Adrenal gland (tissue), 12 donors: ENCODE data around the gene NTPCR. TPM values are rescaled to one million over a fixed set of nuclear protein-coding genes. Genes with fewer than 3 reads are reported as not detected.
A peak's percentile ranks its signal among the peaks of the same experiment; 100 is the strongest.

Experiments
- DNase-seq, 7 donors: peaks; one replicate each; pipeline ENCODE4 v3.0.0-alpha.2; 2019 to 2020
- H3K27ac ChIP-seq, 5 donors: fragments of 200-600 bp; sonication (generic) in 4 of 5; 1 replicate in 3 of 5; 2 replicates in 2 of 5; pipeline versions ENCODE4 v1.5.1 to v1.8.0; 2016 to 2020; ENCODE audit warnings: mild to moderate bottlenecking in 1 of 5
- H3K27me3 ChIP-seq: fragments of 200-600 bp; 2 replicates; pipeline ENCODE4 v1.8.0; 2021
- H3K36me3 ChIP-seq, 2 donors: fragments of 200-600 bp; replicated peaks in 1 of 2; 1 replicate in 1 of 2; 2 replicates in 1 of 2; pipeline versions ENCODE4 v1.5.1 to v1.8.0; 2018 to 2022
- H3K4me1 ChIP-seq, 2 donors: fragments of 200-600 bp; replicated peaks in 1 of 2; 1 replicate in 1 of 2; 2 replicates in 1 of 2; pipeline versions ENCODE4 v1.5.1 to v1.8.0; 2018 to 2021
- H3K4me3 ChIP-seq, 4 donors: fragments of 200-600 bp; sonication (generic) in 3 of 4; one replicate each; pipeline ENCODE4 v1.5.1; 2016 to 2018
- H3K9me3 ChIP-seq, 3 donors: fragments of 200-600 bp; sonication (generic) in 1 of 3; replicated peaks in 1 of 3; 1 replicate in 2 of 3; 2 replicates in 1 of 3; pipeline versions ENCODE4 v1.5.1 to v1.8.0; 2016 to 2021
- POLR2A ChIP-seq, 2 donors: fragments of 450-650 bp; IDR thresholded peaks; one replicate each; pipeline ENCODE4 v1.6.1; 2017; ENCODE audit warnings: antibody characterized with exemption in 2 of 2, mild to moderate bottlenecking in 2 of 2, moderate library complexity in 1 of 2
- WGBS, 4 donors: extraction: QIAGEN DNeasy Blood & Tissue Kit in 2 of 4; methylation state at CpG; one replicate each; pipeline versions ENCODE4 v1.1.5 to v1.1.7; 2013 to 2017; 5-methylcytosine and 5-hydroxymethylcytosine counted together
- intact Hi-C, 2 donors: fragments of 100-400 bp; cut with DNase I; formaldehyde crosslinking; loops; one replicate each; pipeline versions ENCODE4 v1.14.1 to v1.15.0; 2022 to 2023
- polyA plus RNA-seq, 3 donors: library from polyadenylated mRNA; stranded (reverse); fragments of 200-250 nt in 2 of 3; fragments of 350-450 nt in 1 of 3; fragmentation: Illumina TruSeq in 1 of 3; extraction: RNeasy Lipid Tissue Mini Kit (QIAGEN cat#74804) in 1 of 3; gene quantifications; one replicate each; pipeline ENCODE4 v1.2.3, GENCODE V29; 2013 to 2014
- total RNA-seq, 9 donors: library from RNA; depleted of rRNA in 4 of 9; stranded (reverse); fragments of >200 nt in 4 of 9; fragments of 120-200 nt in 1 of 9; fragmentation: NEBNext Ultra II Directional in 1 of 9; extraction: Animal tissue kit (Norgen Biotek cat#: 25700) in 1 of 9; gene quantifications; one replicate each; pipeline versions ENCODE4 v1.1.0 to v1.2.4, GENCODE V29; 2013 to 2023
- TF ChIP-seq, protein P1 (sequence below), 6 experiments: fragments of 450-650 bp in 4 of 6; fragments of 200-600 bp in 2 of 6; sonication (generic) in 1 of 6; IDR thresholded peaks; 1 replicate in 5 of 6; 2 replicates in 1 of 6; pipeline versions ENCODE4 v1.5.1 to v1.8.0; 2016 to 2021; ENCODE audit warnings: antibody characterized with exemption in 6 of 6, mild to moderate bottlenecking in 2 of 6, moderate library complexity in 1 of 6
- donor health status: healthy with polysubstance abuse.
- donor health status: Bipolar disorder and iron deficiency.
- donor health status: DM: yes; HTN: yes; CAD: no.
- donor health status: DM: no; HTN: no; CAD: no.
- donor health status: DM: no; HTN: no; CAD: no.
- donor health status: DM: yes; HTN: yes; CAD: no.

The NTPCR gene
- total and polyA plus RNA-seq, 12 donors: 17.3 to 72.0 (median 57.2) TPM

DNA sequence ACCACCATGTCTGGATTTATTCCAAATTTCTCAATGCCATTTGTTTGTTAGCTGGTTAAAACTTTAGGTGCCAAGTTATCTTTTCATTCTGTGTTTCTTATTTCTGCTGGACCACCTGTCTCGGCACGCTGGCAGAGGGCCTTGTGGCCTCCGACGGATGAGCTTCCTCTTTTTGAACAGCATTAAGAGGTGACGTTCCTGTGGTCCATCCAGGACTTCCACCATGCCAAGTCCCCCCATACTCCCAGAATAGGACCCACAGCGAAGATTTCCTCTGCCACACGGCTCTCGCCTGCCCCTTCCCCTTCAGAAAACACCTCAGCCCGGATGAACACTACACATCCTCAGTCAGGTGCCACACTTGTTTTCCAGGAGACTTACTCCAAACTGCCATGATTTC, 73.8 kb downstream of the NTPCR start:
- H3K36me3 ChIP-seq: no peaks in the 10 kb centered on the region
- intact Hi-C loops: loop anchor here in 1 of 2 donors (5.0 kb wide), 1 partner anchor 392 kb away; the partner anchor contains the start of gene SIPA1L2
- DNase-seq: no peak
- no peak overlapping the region for H3K27ac ChIP-seq
- WGBS, 4 donors: 80 to 95% (median 87%) methylated on average over 9 of the region's 9 CpGs
- TF ChIP-seq, protein P1, sequence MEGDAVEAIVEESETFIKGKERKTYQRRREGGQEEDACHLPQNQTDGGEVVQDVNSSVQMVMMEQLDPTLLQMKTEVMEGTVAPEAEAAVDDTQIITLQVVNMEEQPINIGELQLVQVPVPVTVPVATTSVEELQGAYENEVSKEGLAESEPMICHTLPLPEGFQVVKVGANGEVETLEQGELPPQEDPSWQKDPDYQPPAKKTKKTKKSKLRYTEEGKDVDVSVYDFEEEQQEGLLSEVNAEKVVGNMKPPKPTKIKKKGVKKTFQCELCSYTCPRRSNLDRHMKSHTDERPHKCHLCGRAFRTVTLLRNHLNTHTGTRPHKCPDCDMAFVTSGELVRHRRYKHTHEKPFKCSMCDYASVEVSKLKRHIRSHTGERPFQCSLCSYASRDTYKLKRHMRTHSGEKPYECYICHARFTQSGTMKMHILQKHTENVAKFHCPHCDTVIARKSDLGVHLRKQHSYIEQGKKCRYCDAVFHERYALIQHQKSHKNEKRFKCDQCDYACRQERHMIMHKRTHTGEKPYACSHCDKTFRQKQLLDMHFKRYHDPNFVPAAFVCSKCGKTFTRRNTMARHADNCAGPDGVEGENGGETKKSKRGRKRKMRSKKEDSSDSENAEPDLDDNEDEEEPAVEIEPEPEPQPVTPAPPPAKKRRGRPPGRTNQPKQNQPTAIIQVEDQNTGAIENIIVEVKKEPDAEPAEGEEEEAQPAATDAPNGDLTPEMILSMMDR (IDR thresholded peaks at IDR 0.05): no peak
- TF ChIP-seq POLR2A (IDR thresholded peaks at IDR 0.05): no peak
- no peaks in the 10 kb centered on the region for H3K27me3 ChIP-seq
- H3K4me1 ChIP-seq: no peaks in the 10 kb centered on the region
- H3K4me3 ChIP-seq: no peak overlapping the region
- no peaks in the 10 kb centered on the region for H3K9me3 ChIP-seq

DNA sequence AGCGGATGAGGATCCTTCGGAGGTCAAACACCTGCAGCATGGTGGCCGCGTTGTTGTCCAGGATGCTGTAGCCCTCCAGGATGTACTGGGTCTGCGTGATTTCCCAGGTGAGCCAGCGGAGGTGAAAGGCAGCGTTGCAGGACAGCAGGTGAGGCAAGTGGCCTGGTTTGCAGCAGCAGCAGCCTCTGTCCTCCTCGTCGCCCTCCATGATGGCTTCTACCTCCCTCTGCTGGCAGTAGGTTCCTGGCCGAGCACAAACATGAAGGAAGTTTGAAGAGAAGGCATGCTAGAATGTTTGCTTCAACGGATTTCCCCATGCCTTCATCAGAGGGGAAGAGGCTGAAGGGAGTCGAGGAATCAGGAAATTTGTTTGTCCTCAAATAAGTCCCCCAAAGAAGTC, 74.7 kb downstream of the NTPCR start:
- no peak overlapping the region for H3K4me3 ChIP-seq
- H3K9me3 ChIP-seq: no peaks in the 10 kb centered on the region
- no peaks in the 10 kb centered on the region for H3K27me3 ChIP-seq
- intact Hi-C loops: no loop called here
- 72 to 79% (median 77%) methylated on average over 9 to 12 of the region's 12 CpGs for WGBS, 4 donors
- TF ChIP-seq POLR2A (IDR thresholded peaks at IDR 0.05): no peak
- TF ChIP-seq, protein P1 (IDR thresholded peaks at IDR 0.05): peak; percentile 26 to 61 (median 48)
- H3K36me3 ChIP-seq: no peaks in the 10 kb centered on the region
- H3K4me1 ChIP-seq: no peaks in the 10 kb centered on the region
- no peak overlapping the region for H3K27ac ChIP-seq
- peak; percentile 27 to 77 (median 58) for DNase-seq

DNA sequence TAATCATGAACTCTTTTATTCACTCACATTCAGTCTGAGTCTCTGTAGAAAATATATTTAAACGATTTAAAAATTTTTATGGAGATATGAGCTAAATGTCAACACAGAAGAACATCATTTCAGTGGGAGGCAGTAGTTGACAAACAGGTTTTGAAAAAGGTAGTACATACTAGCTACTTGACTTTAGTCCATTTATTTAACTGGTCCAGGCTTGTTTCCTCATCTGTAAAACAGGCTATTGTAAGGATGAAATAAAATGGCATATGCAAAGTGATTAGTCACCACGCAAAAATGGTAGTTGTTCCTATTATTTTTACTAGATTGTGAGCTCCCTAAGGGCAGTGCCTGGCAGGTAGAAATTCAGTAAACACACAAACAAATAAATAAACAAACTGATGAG, 75.2 kb downstream of the NTPCR start:
- no peak overlapping the region for H3K4me3 ChIP-seq
- TF ChIP-seq, protein P1 (IDR thresholded peaks at IDR 0.05): no peak
- no peaks in the 10 kb centered on the region for H3K36me3 ChIP-seq
- no peak overlapping the region for H3K27ac ChIP-seq
- DNase-seq: no peak
- WGBS, 4 donors: 89 to 96% (median 93%) methylated on average over 2 of the region's 2 CpGs
- no peaks in the 10 kb centered on the region for H3K27me3 ChIP-seq
- no peaks in the 10 kb centered on the region for H3K9me3 ChIP-seq
- intact Hi-C loops: no loop called here
- no peaks in the 10 kb centered on the region for H3K4me1 ChIP-seq

DNA sequence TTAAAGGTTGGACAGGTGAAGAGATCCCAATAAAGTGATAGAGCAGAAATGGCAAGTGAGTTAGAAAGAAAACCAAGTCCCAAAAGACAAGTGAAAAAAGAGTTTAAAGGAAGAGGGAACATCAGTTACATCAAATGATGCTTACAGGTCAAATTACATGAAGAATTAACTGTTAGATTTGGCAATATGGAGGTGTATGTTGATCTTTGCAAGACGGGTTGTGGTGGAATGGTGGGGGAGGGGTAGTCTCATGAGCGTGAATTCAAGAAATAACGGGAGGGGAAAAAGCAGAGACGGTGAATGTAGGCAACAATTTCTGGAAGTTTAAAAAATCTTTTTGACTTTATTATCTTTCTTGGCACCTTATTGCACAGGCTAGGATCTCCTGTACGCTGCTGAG, 76.6 kb downstream of the NTPCR start:
- TF ChIP-seq POLR2A (IDR thresholded peaks at IDR 0.05): no peak
- TF ChIP-seq, protein P1 (IDR thresholded peaks at IDR 0.05): no peak
- no peaks in the 10 kb centered on the region for H3K4me1 ChIP-seq
- no peak overlapping the region for H3K27ac ChIP-seq
- H3K4me3 ChIP-seq: no peak overlapping the region
- no peaks in the 10 kb centered on the region for H3K36me3 ChIP-seq
- WGBS, 4 donors: 82 to 91% (median 88%) methylated on average over 5 of the region's 5 CpGs
- intact Hi-C loops: no loop called here
- H3K9me3 ChIP-seq: no peaks in the 10 kb centered on the region
- DNase-seq: no peak
- H3K27me3 ChIP-seq: no peaks in the 10 kb centered on the region
